ENCODE data around the gene STPG3.

GRCh38 chr9:137237759-137238726 lies 13.0 kb upstream of the STPG3 start:
- TF ChIP-seq HDAC2 (IDR thresholded peaks at IDR 0.05; ENCODE audit: borderline replicate concordance in 1 of 2, low read depth in 2 of 2, low read length in 2 of 2) (no peak), CTCF (IDR thresholded peaks at IDR 0.05; ENCODE audit: control extremely low read depth in 1 of 3, insufficient read depth in 1 of 3, low read depth in 1 of 3, low read length in 3 of 3) (no peak), BRCA1 (IDR thresholded peaks at IDR 0.05; ENCODE audit: low read depth, low read length) (no peak), SRF (IDR thresholded peaks at IDR 0.05; ENCODE audit: low read depth, low read length) (no peak), TAF1 (IDR thresholded peaks at IDR 0.05; ENCODE audit: low read depth, low read length) (no peak), SUZ12 (IDR thresholded peaks at IDR 0.05; ENCODE audit: low read length) (no peak), EP300 (IDR thresholded peaks at IDR 0.05; ENCODE audit: borderline replicate concordance in 1 of 2, low read depth in 2 of 2, low read length in 2 of 2) (no peak)

Measured in H1 (cell line).